HL-60 (cell line): ENCODE results near the gene SLC2A2.

Experiments used
- DNase-seq, 2 experiments: peaks; one replicate each; pipeline ENCODE4 v3.0.0-alpha.2; 2010 to 2020; ENCODE audit warnings: low read depth in 1 of 2, low spot score in 1 of 2
- H3K27ac ChIP-seq: fragments of 250-450 bp; sonication (Bioruptor Pico); replicated peaks from 2 replicates; pipeline ENCODE4 v1.5.1; 2020; ENCODE audit warnings: mild to moderate bottlenecking, moderate library complexity
- H3K27me3 ChIP-seq: fragments of 250-450 bp; sonication (Bioruptor Pico); 2 replicates; pipeline ENCODE4 v1.5.1; 2021; ENCODE audit warnings: mild to moderate bottlenecking, moderate library complexity; ENCODE audit not compliant: insufficient read depth, poor library complexity, severe bottlenecking
- H3K4me3 ChIP-seq: replicated peaks from 2 replicates; pipeline ENCODE4 v1.5.1; 2011; ENCODE audit warnings: mild to moderate bottlenecking, control low read depth, low read length; ENCODE audit not compliant: insufficient read depth
- CTCF ChIP-seq: IDR thresholded peaks from one replicate; pipeline ENCODE4 v1.5.1; 2011; ENCODE audit warnings: low read length, control low read depth, inconsistent platforms; ENCODE audit not compliant: insufficient read depth
- GABPA ChIP-seq: IDR thresholded peaks from 2 replicates; pipeline ENCODE4 v1.6.1; 2012; ENCODE audit warnings: low read depth
- POLR2AphosphoS5 ChIP-seq: IDR thresholded peaks from 2 replicates; pipeline ENCODE4 v1.6.1; 2012; ENCODE audit warnings: low read depth
- REST ChIP-seq: IDR thresholded peaks from 2 replicates; pipeline ENCODE4 v1.6.1; 2012; ENCODE audit warnings: low read depth; ENCODE audit not compliant: insufficient replicate concordance
- SPI1 ChIP-seq: IDR thresholded peaks from 2 replicates; pipeline ENCODE4 v1.6.1; 2012; ENCODE audit warnings: low read depth, mild to moderate bottlenecking, borderline replicate concordance

The SLC2A2 gene

GRCh38 chr3:170962411-170962810 is 64.1 kb downstream of the SLC2A2 start:
- TF ChIP-seq REST = no peak
- no peak for TF ChIP-seq GABPA
- no peak for TF ChIP-seq POLR2AphosphoS5
- no peak for TF ChIP-seq SPI1
- TF ChIP-seq CTCF = no peak
- Histone ChIP-seq H3K27me3 (no peaks in the 10 kb centered on the region), H3K27ac (no peak overlapping the region), H3K4me3 (no peak overlapping the region)
- no peak for DNase-seq

- Histone ChIP-seq H3K27ac (no peak overlapping the region), H3K4me3 (no peak overlapping the region), H3K27me3 (no peaks in the 10 kb centered on the region)
- TF ChIP-seq REST = no peak
- TF ChIP-seq GABPA = no peak
- TF ChIP-seq SPI1 = no peak
- peak; percentile 5 for TF ChIP-seq CTCF
- DNase-seq = no peak
These were observed 64.7 kb downstream of the SLC2A2 start for GRCh38 chr3:170961616-170962400.

- DNase-seq = no peak
- H3K4me3 ChIP-seq = no peak overlapping the region
- H3K27me3 ChIP-seq = no peaks in the 10 kb centered on the region
- no peak overlapping the region for H3K27ac ChIP-seq
- TF ChIP-seq REST (no peak), GABPA (no peak), CTCF (no peak), SPI1 (no peak), POLR2AphosphoS5 (no peak)
These were observed 67.1 kb downstream of the SLC2A2 start for GRCh38 chr3:170959457-170959856.
